ENCODE measurements around the gene MAEA.

Gene MAEA

DNA sequence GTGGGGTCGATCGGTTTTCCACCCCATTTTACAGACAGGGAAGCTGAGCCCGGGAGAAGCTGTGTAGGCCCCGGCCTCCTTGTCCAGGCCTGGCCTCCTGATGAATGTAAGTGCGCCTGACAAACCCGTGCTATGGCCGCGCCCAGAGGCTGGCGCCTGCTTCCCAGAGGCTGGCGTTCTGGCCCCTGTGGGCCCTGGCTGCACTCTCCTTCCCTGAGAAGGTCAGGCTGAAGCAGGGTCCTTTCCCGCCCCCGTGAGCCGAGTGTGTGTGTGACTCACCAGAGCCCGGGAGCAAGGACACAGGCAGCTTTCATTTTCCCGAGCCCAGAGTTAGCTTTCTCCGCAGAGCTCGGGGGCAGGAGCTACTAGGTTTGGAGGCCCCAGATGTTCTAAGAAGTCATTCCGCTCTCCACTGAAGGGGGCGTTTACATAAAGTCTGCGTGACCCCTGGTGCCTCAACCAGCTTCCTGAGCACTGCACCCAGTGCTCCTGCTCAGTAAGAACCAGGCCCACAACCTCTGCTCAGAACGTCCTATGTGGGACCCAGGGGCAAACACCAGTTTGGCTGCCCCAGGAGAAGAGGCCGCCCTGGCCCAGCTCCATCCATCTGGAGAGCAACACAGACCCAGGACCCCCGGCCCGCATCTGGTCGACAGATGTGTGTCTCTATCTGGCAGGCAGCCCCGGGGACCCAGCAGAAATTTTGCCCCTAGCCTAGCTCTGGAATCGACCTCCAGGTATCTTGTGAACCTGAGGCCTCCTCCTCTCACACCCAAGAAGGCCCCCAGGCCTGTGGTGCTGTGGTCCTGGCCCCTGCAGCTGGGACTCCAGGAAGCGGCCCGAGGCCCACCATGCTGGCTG is 71.0 kb downstream of the MAEA start:
- peak overlapping the region in 1 of 11 experiments; percentile 4; a peak in 1 of 22 replicates for H3K27ac ChIP-seq
- H3K36me3 ChIP-seq, result peaks cover 0 to 24% (median 0%) of the 10 kb centered on the region in 11 experiments; a peak in 4 of 22 replicates
- TF ChIP-seq Cebpa-rat (IDR thresholded peaks at IDR 0.05), result no peak
- peak overlapping the region in 2 of 11 experiments; percentile 0 to 41; a peak in 1 of 22 replicates for H3K9ac ChIP-seq
- H3K9me3 ChIP-seq (replicated peaks in 1 of 11), result no peaks in the 10 kb centered on the region
- no peak overlapping the region for H3K4me3 ChIP-seq
- H3K4me2 ChIP-seq, result peak overlapping the region in 7 of 11 experiments; percentile 49 to 76 (median 60); a peak in 11 of 22 replicates
- peaks cover 0 to 4% (median 0%) of the 10 kb centered on the region in 11 experiments; a peak in 1 of 22 replicates for H3K27me3 ChIP-seq
- peaks cover 0 to 71% (median 9%) of the 10 kb centered on the region in 11 experiments; a peak in 10 of 22 replicates for H4K20me1 ChIP-seq
- peaks cover 0 to 52% (median 48%) of the 10 kb centered on the region in 10 experiments; a peak in 18 of 20 replicates for H3K4me1 ChIP-seq

DNA sequence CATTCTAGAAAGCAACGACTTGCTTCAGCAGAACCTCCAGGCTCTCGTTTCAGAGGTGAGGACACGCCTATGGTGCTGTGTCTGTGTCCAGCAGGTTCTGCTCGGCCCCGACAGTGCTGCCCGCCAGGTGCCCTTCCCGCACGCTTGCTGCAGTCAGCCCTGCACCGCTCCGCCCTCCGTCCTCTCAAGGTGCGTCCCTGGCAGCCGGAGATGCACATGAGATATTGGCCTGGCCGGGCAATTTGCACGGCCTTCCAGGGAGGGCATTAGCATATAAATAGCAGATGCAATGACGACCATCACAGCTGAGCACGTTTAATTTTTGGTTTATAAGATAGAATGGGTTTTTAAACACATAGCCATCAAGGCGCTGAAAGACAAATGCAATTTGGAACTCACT is 71.7 kb downstream of the MAEA start:
- Histone ChIP-seq H3K4me3 (no peak overlapping the region), H3K27ac (no peak overlapping the region), H3K4me2 (no peak overlapping the region), H3K36me3 (peaks cover 0 to 23% (median 0%) of the 10 kb centered on the region in 11 experiments; a peak in 3 of 22 replicates), H3K9ac (peak overlapping the region in 1 of 11 experiments; percentile 0; a peak in 1 of 22 replicates), H4K20me1 (peaks cover 0 to 71% (median 9%) of the 10 kb centered on the region in 11 experiments; a peak in 10 of 22 replicates), H3K9me3 (replicated peaks in 1 of 11) (no peaks in the 10 kb centered on the region), H3K27me3 (peaks cover 0 to 4% (median 0%) of the 10 kb centered on the region in 11 experiments; a peak in 1 of 22 replicates), H3K4me1 (peaks cover 0 to 60% (median 56%) of the 10 kb centered on the region in 10 experiments; a peak in 18 of 20 replicates)
- TF ChIP-seq Cebpa-rat (IDR thresholded peaks at IDR 0.05), result no peak

DNA sequence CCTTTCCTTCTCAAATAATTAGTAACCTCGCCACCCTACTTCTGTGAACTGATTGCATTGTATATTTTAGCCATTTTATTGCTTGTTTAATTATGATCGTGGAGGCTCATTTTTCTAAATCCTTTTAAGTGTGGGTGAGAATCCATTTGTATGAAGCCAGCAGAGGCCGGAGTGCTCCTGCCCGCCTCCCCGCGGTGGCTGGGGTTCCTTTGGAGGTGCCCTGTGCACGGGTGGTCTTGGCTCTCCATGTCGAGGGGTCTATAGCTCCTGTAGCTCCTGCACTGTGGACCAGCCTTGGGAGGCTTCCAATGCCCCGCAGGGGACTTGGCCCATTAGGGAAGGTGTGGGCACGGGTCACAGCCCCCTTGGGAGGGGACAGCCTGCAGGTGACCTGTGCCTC is 72.4 kb downstream of the MAEA start:
- Histone ChIP-seq H3K9me3 (replicated peaks in 1 of 11) (no peaks in the 10 kb centered on the region), H3K4me2 (no peak overlapping the region), H3K4me1 (peaks cover 0 to 65% (median 60%) of the 10 kb centered on the region in 10 experiments; a peak in 18 of 20 replicates), H3K27ac (no peak overlapping the region), H4K20me1 (peaks cover 0 to 65% (median 9%) of the 10 kb centered on the region in 11 experiments; a peak in 10 of 22 replicates), H3K27me3 (peaks cover 0 to 4% (median 0%) of the 10 kb centered on the region in 11 experiments; a peak in 1 of 22 replicates), H3K4me3 (no peak overlapping the region), H3K9ac (no peak overlapping the region), H3K36me3 (peaks cover 0 to 24% (median 0%) of the 10 kb centered on the region in 11 experiments; a peak in 3 of 22 replicates)
- TF ChIP-seq Cebpa-rat (IDR thresholded peaks at IDR 0.05), result no peak

DNA sequence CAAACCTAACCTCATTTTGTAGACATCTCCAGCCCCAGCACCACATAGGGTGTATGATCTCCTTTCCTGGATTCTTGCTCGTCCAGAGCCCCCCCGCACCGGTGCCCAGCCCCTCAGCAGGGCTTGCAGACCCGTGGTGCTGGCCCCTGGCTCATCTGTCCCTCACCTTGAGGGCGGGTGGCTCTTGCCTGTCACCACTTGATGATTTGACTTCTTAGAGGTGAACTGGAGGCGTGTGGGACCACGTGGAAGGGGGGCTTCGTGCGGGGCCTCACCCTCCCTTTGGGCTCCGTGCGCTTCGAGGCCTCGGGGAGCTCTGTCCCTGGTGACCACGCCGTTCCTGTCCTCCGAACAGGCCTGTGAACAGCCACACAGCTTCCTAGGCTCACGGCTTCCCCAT is 72.8 kb downstream of the MAEA start:
- peaks cover 0 to 60% (median 9%) of the 10 kb centered on the region in 11 experiments; a peak in 10 of 22 replicates for H4K20me1 ChIP-seq
- no peak for TF ChIP-seq Cebpa-rat (IDR thresholded peaks at IDR 0.05)
- no peak overlapping the region for H3K4me3 ChIP-seq
- no peaks in the 10 kb centered on the region for H3K9me3 ChIP-seq (replicated peaks in 1 of 11)
- H3K27ac ChIP-seq, result no peak overlapping the region
- peaks cover 0 to 23% (median 0%) of the 10 kb centered on the region in 11 experiments; a peak in 3 of 22 replicates for H3K36me3 ChIP-seq
- peaks cover 0 to 4% (median 0%) of the 10 kb centered on the region in 11 experiments; a peak in 1 of 22 replicates for H3K27me3 ChIP-seq
- peaks cover 0 to 64% (median 58%) of the 10 kb centered on the region in 10 experiments; a peak in 18 of 20 replicates for H3K4me1 ChIP-seq
- H3K4me2 ChIP-seq, result no peak overlapping the region
- H3K9ac ChIP-seq, result no peak overlapping the region

DNA sequence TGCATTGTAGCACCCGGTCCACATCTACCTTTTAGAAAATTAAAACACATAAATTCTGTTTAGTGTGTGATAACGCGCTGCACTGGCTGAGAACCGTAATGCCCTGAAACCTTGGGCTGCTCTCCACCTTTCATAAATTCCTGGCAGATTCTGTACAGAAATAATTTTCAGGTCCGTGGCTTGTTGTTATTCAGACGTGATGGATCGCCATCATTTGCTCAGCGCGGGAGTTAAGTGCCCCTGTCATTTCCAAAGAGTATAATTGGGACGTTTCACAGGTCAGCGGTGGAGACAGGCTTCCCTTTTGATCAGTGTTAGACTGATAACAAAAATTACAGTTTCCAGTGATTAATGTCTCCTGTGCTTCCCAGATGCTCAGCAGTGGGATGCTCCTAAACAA is 73.8 kb downstream of the MAEA start:
- Histone ChIP-seq H3K27me3 (peaks cover 0 to 4% (median 0%) of the 10 kb centered on the region in 11 experiments; a peak in 1 of 22 replicates), H3K36me3 (peaks cover 0 to 19% (median 0%) of the 10 kb centered on the region in 11 experiments; a peak in 3 of 22 replicates), H3K4me2 (no peak overlapping the region), H3K9me3 (replicated peaks in 1 of 11) (no peaks in the 10 kb centered on the region), H3K4me1 (peaks cover 0 to 55% (median 48%) of the 10 kb centered on the region in 10 experiments; a peak in 18 of 20 replicates), H4K20me1 (peaks cover 0 to 59% (median 9%) of the 10 kb centered on the region in 11 experiments; a peak in 10 of 22 replicates), H3K9ac (no peak overlapping the region), H3K27ac (no peak overlapping the region), H3K4me3 (no peak overlapping the region)
- TF ChIP-seq Cebpa-rat (IDR thresholded peaks at IDR 0.05), result no peak

DNA sequence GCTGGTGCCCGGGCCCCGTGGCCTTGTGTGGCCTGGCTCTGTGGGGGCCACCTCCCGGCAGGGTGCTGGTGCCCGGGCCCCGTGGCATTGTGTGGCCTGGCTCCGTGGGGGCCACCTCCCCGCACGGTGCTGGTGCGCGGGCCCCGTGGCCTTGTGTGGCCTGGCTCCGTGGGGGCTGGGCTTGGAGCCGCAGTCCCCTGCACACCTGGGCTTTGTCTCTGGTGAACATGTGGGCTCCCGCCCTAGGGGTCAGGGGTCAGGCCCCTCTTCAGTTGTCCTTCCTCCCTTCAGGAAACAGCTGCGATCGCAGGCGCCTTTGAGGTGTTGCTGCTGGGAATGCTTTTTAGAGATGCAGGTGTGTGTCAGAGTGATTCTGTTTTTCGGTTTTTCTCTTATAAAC is 74.5 kb downstream of the MAEA start:
- 0 out of 22 replicates have a peak, but pooled peaks cover 0 to 4% (median 0%) of the 10 kb centered on the region in 11 experiments for H3K27me3 ChIP-seq
- no peak overlapping the region; a peak in 1 of 22 replicates for H3K4me2 ChIP-seq
- no peak overlapping the region for H3K9ac ChIP-seq
- no peaks in the 10 kb centered on the region for H3K9me3 ChIP-seq (replicated peaks in 1 of 11)
- peaks cover 0 to 66% (median 9%) of the 10 kb centered on the region in 11 experiments; a peak in 10 of 22 replicates for H4K20me1 ChIP-seq
- peaks cover 0 to 48% (median 41%) of the 10 kb centered on the region in 10 experiments; a peak in 17 of 20 replicates for H3K4me1 ChIP-seq
- no peak overlapping the region for H3K27ac ChIP-seq
- no peak for TF ChIP-seq Cebpa-rat (IDR thresholded peaks at IDR 0.05)
- H3K4me3 ChIP-seq, result no peak overlapping the region
- H3K36me3 ChIP-seq, result peaks cover 0 to 18% (median 0%) of the 10 kb centered on the region in 11 experiments; a peak in 3 of 22 replicates

DNA sequence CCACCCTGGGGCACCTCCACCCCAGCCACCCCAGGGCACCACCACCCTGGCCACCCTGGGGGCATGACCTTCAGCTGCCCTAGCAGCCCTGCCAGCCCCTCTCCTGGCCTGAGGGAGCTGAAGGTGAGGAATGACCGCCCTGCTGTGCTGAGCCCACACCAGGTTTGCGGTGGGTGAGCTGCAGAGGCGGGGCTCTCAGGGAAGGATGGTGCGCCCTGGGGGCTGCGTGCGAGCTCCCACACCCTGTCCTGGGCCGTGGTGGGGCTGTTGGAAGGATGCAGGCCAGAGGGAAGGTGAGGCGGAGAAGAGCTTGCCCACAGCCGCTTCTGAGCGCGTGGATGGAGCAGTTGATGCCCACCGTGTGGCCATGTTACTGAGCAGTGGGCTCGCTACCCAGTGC is 75.1 kb downstream of the MAEA start:
- Histone ChIP-seq H3K4me3 (no peak overlapping the region), H3K36me3 (peaks cover 0 to 18% (median 0%) of the 10 kb centered on the region in 11 experiments; a peak in 3 of 22 replicates), H4K20me1 (peaks cover 0 to 67% (median 8%) of the 10 kb centered on the region in 11 experiments; a peak in 10 of 22 replicates), H3K9me3 (replicated peaks in 1 of 11) (no peaks in the 10 kb centered on the region), H3K27ac (no peak overlapping the region), H3K9ac (0 out of 22 replicates have a peak overlapping the region, but pooled peaks of 1 of the 11 experiments have one; percentile 15), H3K27me3 (no peaks in the 10 kb centered on the region), H3K4me1 (peaks cover 0 to 42% (median 36%) of the 10 kb centered on the region in 10 experiments; a peak in 17 of 20 replicates), H3K4me2 (peak overlapping the region in 3 of 11 experiments; percentile 7 to 81 (median 9); a peak in 2 of 22 replicates)
- no peak for TF ChIP-seq Cebpa-rat (IDR thresholded peaks at IDR 0.05)

DNA sequence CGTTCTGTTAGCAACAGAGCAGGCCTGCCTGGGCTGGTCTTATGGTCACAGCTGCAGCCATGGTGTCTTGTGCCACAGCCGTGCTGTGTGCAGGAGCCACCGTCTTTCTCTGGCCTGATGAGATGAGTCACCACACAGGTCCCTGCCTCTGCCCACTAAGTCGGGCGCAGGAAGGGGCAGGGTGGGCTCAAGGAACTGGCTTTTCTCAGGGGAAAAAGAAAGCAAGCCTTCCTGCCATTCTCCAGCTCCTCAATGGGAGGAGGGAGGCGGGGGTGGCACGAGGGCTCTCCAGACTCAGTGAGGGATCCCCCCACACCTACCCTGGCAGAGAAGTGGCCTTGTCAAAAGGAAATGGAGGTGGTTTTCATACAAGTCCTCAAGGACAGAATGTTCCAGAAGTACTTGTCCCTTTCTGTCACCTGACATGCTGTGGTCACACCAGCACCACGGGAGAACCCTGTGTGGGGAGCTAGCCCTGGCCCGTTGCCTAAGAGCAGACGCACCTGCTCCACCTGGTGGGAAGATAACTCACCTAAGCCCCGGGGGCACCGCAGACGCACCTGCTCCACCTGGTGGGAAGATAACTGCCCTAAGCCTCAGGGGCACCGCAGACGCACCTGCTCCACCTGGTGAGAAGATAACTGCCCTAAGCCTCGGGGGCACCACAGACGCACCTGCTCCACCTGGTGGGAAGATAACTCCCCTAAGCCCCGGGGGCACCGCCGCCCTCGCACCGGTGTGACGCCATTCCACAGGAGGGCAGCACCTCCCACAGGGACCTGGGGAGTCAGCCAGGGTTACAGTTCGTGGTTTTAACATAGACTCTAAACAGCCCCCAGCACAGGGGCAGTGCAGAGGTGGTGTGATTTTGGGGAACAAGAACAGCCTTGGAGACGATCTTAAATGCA is 75.8 kb downstream of the MAEA start:
- no peak for TF ChIP-seq Cebpa-rat (IDR thresholded peaks at IDR 0.05)
- no peaks in the 10 kb centered on the region for H3K9me3 ChIP-seq (replicated peaks in 1 of 11)
- peaks cover 0 to 63% (median 6%) of the 10 kb centered on the region in 11 experiments; a peak in 8 of 22 replicates for H4K20me1 ChIP-seq
- peaks cover 0 to 34% (median 28%) of the 10 kb centered on the region in 10 experiments; a peak in 17 of 20 replicates for H3K4me1 ChIP-seq
- peak overlapping the region in 9 of 11 experiments; percentile 7 to 81 (median 63); a peak in 16 of 22 replicates for H3K4me2 ChIP-seq
- H3K36me3 ChIP-seq, result peaks cover 0 to 20% (median 0%) of the 10 kb centered on the region in 11 experiments; a peak in 4 of 22 replicates
- H3K27me3 ChIP-seq, result no peaks in the 10 kb centered on the region
- H3K9ac ChIP-seq, result peak overlapping the region in 4 of 11 experiments; percentile 15 to 34 (median 19); a peak in 4 of 22 replicates
- no peak overlapping the region for H3K4me3 ChIP-seq
- no peak overlapping the region for H3K27ac ChIP-seq
